OCI-LY3 (cell line): Measurements from ENCODE around the gene ENGASE.

ENCODE experiments used
- H2AFZ ChIP-seq: fragments of 200-600, 300-600 bp; shearing (Covaris generic); 2 replicates; pipeline ENCODE4 v1.6.0; 2014; ENCODE audit warnings: antibody characterized with exemption, low read depth, low read length
- H3K27ac ChIP-seq: fragments of 200-600, 300-600 bp; sonication (generic); 2 replicates; pipeline ENCODE4 v1.5.1; 2014; ENCODE audit warnings: mild to moderate bottlenecking, low read length, moderate library complexity, mixed read lengths
- H3K27me3 ChIP-seq: fragments of 200-600, 300-600 bp; sonication (generic); 2 replicates; pipeline ENCODE4 v1.6.1; 2014; ENCODE audit warnings: low read depth, low read length, mixed read lengths
- H3K36me3 ChIP-seq: fragments of 200-600, 300-600 bp; sonication (generic); replicated peaks from 2 replicates; pipeline ENCODE3; 2014; ENCODE audit warnings: low read depth, low read length, mixed read lengths
- H3K4me1 ChIP-seq: fragments of 300-600, 200-600 bp; sonication (generic); 2 replicates; pipeline ENCODE4 v1.6.1; 2014; ENCODE audit warnings: low read length, mixed read lengths
- H3K4me2 ChIP-seq: fragments of 200-600, 300-600 bp; sonication (generic); 2 replicates; pipeline ENCODE4 v1.6.1; 2014; ENCODE audit warnings: low read length, mixed read lengths
- H3K4me3 ChIP-seq: fragments of 300-600, 200-600 bp; sonication (generic); 2 replicates; pipeline ENCODE4 v1.5.1; 2014; ENCODE audit warnings: antibody characterized with exemption, mild to moderate bottlenecking, low read length, moderate library complexity
- H3K79me2 ChIP-seq: fragments of 300-600, 200-600 bp; shearing (Covaris generic); 2 replicates; pipeline ENCODE4 v1.6.1; 2014; ENCODE audit warnings: mild to moderate bottlenecking, low read length, mixed read lengths
- H3K9ac ChIP-seq: fragments of 300-600, 200-600 bp; shearing (Covaris generic); 2 replicates; pipeline ENCODE4 v1.6.0; 2014; ENCODE audit warnings: mild to moderate bottlenecking, low read length, moderate library complexity
- H3K9me3 ChIP-seq: fragments of 200-600, 300-600 bp; shearing (Covaris generic); 2 replicates; pipeline ENCODE4 v1.6.1; 2014; ENCODE audit warnings: low read length, mixed read lengths; ENCODE audit not compliant: insufficient read depth
- H4K20me1 ChIP-seq: fragments of 200-600, 300-600 bp; sonication (generic); 2 replicates; pipeline ENCODE4 v1.6.1; 2016; ENCODE audit warnings: low read length, mixed read lengths; ENCODE audit not compliant: insufficient read depth
- EZH2phosphoT487 ChIP-seq: fragments of 200-600 bp; shearing (Covaris generic); IDR thresholded peaks from 2 replicates; pipeline ENCODE4 v1.6.1; 2018; ENCODE audit warnings: antibody characterized with exemption, mixed run types, low read depth
- TF ChIP-seq, protein P1 (sequence below): fragments of 200-600, 300-600 bp; sonication (generic); IDR thresholded peaks from 2 replicates; pipeline ENCODE4 v1.5.1; 2014; ENCODE audit warnings: antibody characterized with exemption, low read length, low read depth

ENGASE gene

DNA sequence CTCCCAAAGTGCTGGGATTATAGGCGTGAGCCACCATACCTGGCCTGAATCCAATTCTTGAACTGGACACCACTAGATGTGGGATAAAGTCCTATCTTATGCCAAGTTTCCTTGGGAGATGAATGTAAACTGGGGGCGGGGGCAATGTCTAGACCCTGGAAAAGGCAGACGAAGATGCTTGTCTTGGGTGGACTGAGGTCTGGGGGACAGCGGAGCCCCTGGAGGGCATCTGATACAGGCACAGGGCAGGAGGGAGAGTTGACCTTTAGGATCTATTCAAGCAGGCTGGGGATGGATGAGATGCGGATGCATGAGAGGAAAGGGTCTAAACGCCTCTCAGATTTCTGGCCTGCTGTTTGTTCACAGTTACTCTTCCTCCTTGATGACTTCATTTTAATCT is 38.9 kb upstream of the ENGASE start:
- Histone ChIP-seq H3K27ac (no peak overlapping the region), H3K27me3 (0 out of 2 replicates have a peak, but pooled peaks cover 3% of the 10 kb centered on the region)

DNA sequence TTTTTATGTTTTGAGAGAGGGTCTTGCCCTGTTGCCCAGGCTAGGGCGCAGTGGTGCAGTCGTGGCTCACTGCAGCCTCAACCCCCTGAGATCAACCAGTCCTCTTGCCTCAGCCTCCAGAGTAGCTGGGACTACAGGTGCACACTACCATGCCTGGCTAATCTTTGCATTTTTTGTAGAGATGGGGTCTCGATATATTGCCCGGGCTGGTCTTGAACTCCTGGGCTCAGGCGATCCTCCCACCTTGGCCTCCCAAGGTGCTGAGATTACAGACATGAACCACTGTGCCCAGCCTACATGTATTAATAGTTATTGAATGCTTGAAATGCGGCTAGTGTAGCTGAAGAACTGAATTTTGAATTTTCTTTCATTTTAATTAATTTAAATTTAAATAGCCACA is 38.4 kb upstream of the ENGASE start:
- Histone ChIP-seq H3K27ac (no peak overlapping the region), H2AFZ (no peak overlapping the region)

More for the DNA sequence above, 38.9 kb upstream of the ENGASE start:
- Histone ChIP-seq H3K9me3 (no peaks in the 10 kb centered on the region), H4K20me1 (no peaks in the 10 kb centered on the region), H3K4me1 (no peaks in the 10 kb centered on the region), H3K4me3 (no peak overlapping the region), H2AFZ (no peak overlapping the region), H3K4me2 (no peak overlapping the region), H3K79me2 (no peaks in the 10 kb centered on the region), H3K36me3 (no peaks in the 10 kb centered on the region), H3K9ac (no peak overlapping the region)
- TF ChIP-seq, protein P1, sequence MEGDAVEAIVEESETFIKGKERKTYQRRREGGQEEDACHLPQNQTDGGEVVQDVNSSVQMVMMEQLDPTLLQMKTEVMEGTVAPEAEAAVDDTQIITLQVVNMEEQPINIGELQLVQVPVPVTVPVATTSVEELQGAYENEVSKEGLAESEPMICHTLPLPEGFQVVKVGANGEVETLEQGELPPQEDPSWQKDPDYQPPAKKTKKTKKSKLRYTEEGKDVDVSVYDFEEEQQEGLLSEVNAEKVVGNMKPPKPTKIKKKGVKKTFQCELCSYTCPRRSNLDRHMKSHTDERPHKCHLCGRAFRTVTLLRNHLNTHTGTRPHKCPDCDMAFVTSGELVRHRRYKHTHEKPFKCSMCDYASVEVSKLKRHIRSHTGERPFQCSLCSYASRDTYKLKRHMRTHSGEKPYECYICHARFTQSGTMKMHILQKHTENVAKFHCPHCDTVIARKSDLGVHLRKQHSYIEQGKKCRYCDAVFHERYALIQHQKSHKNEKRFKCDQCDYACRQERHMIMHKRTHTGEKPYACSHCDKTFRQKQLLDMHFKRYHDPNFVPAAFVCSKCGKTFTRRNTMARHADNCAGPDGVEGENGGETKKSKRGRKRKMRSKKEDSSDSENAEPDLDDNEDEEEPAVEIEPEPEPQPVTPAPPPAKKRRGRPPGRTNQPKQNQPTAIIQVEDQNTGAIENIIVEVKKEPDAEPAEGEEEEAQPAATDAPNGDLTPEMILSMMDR, result no peak
- no peak for TF ChIP-seq EZH2phosphoT487

DNA sequence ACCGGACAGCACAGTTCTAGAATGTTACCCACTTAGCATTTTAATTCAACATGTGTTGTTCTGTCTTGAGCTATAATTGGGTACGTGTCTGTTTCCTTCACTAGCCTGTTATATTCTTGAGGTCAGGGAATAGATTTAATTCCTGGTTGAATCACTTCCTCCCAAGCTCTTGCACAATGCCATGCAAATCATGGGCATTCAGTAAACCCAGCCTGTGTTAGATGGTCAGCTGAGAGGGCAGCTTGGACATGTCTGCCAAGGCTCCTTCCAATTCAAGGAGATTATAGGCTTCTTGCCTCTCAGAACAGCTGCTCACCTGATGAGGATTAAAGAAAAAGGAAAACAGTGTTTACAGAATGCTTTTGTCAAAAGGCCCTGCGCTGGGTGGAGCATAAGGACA is 38.0 kb upstream of the ENGASE start:
- Histone ChIP-seq H3K79me2 (no peaks in the 10 kb centered on the region), H3K36me3 (no peaks in the 10 kb centered on the region), H3K27ac (no peak overlapping the region), H3K9me3 (no peaks in the 10 kb centered on the region), H3K4me1 (no peaks in the 10 kb centered on the region), H2AFZ (no peak overlapping the region), H4K20me1 (no peaks in the 10 kb centered on the region), H3K4me2 (no peak overlapping the region), H3K4me3 (no peak overlapping the region), H3K9ac (no peak overlapping the region), H3K27me3 (0 out of 2 replicates have a peak, but pooled peaks cover 3% of the 10 kb centered on the region)
- TF ChIP-seq, protein P1, result no peak

More for the DNA sequence above, 38.4 kb upstream of the ENGASE start:
- H3K4me1 ChIP-seq, result no peaks in the 10 kb centered on the region
- TF ChIP-seq, protein P1, result no peak
- no peak for TF ChIP-seq EZH2phosphoT487
- no peak overlapping the region for H3K4me3 ChIP-seq
- 0 out of 2 replicates have a peak, but pooled peaks cover 3% of the 10 kb centered on the region for H3K27me3 ChIP-seq
- H3K79me2 ChIP-seq, result no peaks in the 10 kb centered on the region
- H3K4me2 ChIP-seq, result no peak overlapping the region
- H3K36me3 ChIP-seq, result no peaks in the 10 kb centered on the region
- no peaks in the 10 kb centered on the region for H4K20me1 ChIP-seq
- H3K9me3 ChIP-seq, result no peaks in the 10 kb centered on the region
- H3K9ac ChIP-seq, result no peak overlapping the region

DNA sequence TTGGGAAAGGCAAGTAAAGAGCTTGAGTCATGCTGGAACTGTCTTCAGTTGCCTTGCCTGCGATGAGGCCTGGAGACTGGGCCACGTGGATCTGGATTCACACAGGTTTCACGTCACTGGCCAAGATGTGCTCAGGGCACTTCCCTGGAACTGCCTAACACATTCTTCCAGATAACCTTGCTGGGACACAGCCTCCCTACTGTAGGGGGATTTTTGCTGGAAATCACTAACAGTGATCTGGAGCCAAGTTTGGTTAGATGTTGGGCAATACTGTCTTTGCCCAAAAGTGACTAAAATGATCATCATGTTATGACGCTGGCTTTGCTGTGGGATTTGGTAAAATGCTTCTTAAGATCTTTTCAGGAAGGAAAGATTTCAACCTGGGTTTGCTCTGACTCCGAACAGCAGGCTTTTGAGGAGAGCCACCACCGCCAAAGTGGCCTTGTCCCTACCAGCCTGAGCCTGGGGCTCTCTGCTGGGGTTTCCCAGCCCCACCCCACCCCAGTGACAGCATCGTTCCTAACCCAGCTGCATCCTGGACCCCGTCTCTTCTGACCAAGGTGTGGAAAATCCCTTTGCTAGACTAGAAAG is 36.0 kb upstream of the ENGASE start:
- no peak overlapping the region for H3K27ac ChIP-seq
- no peaks in the 10 kb centered on the region for H3K4me1 ChIP-seq
- H3K79me2 ChIP-seq, result no peaks in the 10 kb centered on the region
- no peaks in the 10 kb centered on the region for H3K36me3 ChIP-seq
- H3K9me3 ChIP-seq, result no peaks in the 10 kb centered on the region
- H3K4me2 ChIP-seq, result no peak overlapping the region
- no peaks in the 10 kb centered on the region for H3K27me3 ChIP-seq
- TF ChIP-seq EZH2phosphoT487, result no peak
- TF ChIP-seq, protein P1, result no peak
- H4K20me1 ChIP-seq, result no peaks in the 10 kb centered on the region
- H3K9ac ChIP-seq, result no peak overlapping the region
- H3K4me3 ChIP-seq, result no peak overlapping the region
- no peak overlapping the region for H2AFZ ChIP-seq
